ENCODE results near the gene CC2D1A.

DNA sequence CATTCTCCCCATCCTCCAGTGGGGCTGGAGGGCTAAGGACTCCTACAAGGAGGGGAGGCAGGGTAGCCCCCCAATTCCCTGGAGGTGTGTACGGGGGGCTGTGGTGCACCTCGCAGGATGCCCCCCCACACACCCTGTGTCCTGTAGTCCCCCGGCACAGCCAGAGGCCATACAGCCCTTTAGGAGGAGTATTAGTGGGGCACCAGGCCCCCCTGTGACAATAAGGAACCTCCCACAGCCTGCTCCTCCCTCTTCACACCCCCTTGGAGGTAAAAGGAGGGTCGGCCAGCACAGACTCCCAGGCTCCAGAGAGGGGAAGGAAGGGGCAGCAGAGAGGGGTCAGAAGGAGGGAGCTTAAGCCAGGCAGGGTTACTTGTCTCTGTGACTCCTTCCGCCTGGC, 29.2 kb upstream of the CC2D1A start, which contains the start of gene NANOS3:
- no peak for TF ChIP-seq EZH2 (IDR thresholded peaks at IDR 0.05)
- TF ChIP-seq POLR2AphosphoS5 (IDR thresholded peaks at IDR 0.05; ENCODE audit: borderline replicate concordance, low read depth, low read length): no peak
